MM.1S (cell line): Measurements from ENCODE around the gene BFAR.

Experiments
- DNase-seq: peaks from one replicate; pipeline ENCODE4 v3.0.0-alpha.2; 2015
- H2AFZ ChIP-seq: fragments of 300-600 bp; sonication (generic); 2 replicates; pipeline ENCODE4 v1.6.0; 2016; ENCODE audit warnings: antibody characterized with exemption, low read length
- H3F3A ChIP-seq: fragments of 300-600 bp; sonication (generic); 2 replicates; pipeline ENCODE4 v1.6.1; 2016; ENCODE audit warnings: mild to moderate bottlenecking, antibody characterized with exemption, low read length, moderate library complexity, mixed read lengths; ENCODE audit not compliant: insufficient read depth
- H3K27ac ChIP-seq: fragments of 300-600 bp; sonication (generic); 2 replicates; pipeline ENCODE4 v1.5.1; 2016; ENCODE audit warnings: mild to moderate bottlenecking, low read length
- H3K27me3 ChIP-seq: fragments of 300-600 bp; sonication (generic); replicated peaks from 2 replicates; pipeline ENCODE4 v1.6.0; 2016; ENCODE audit warnings: low read length; ENCODE audit not compliant: insufficient read depth
- H3K36me3 ChIP-seq: fragments of 300-600 bp; sonication (generic); replicated peaks from 2 replicates; pipeline ENCODE4 v1.6.1; 2016; ENCODE audit warnings: mild to moderate bottlenecking, low read length, mixed read lengths; ENCODE audit not compliant: insufficient read depth
- H3K4me1 ChIP-seq: fragments of 300-600 bp; sonication (generic); 2 replicates; pipeline ENCODE4 v1.6.1; 2016; ENCODE audit warnings: low read length, mixed read lengths
- H3K4me2 ChIP-seq: fragments of 300-600 bp; sonication (generic); 2 replicates; pipeline ENCODE4 v1.6.0; 2016; ENCODE audit warnings: low read depth, low read length
- H3K4me3 ChIP-seq: fragments of 300-600 bp; sonication (generic); 2 replicates; pipeline ENCODE4 v1.5.1; 2016; ENCODE audit warnings: low read length, mixed read lengths
- H3K79me2 ChIP-seq: fragments of 300-600 bp; sonication (generic); 2 replicates; pipeline ENCODE4 v1.6.1; 2016; ENCODE audit warnings: mixed run types, low read length, mixed read lengths
- H3K9ac ChIP-seq: fragments of 300-600 bp; sonication (generic); 2 replicates; pipeline ENCODE4 v1.6.1; 2016; ENCODE audit warnings: low read length, mixed read lengths
- H3K9me2 ChIP-seq: fragments of 300-600 bp; sonication (generic); replicated peaks from 2 replicates; pipeline ENCODE4 v1.6.1; 2016; ENCODE audit warnings: mild to moderate bottlenecking, low read length, mixed read lengths; ENCODE audit not compliant: insufficient read depth
- H3K9me3 ChIP-seq: fragments of 300-600 bp; sonication (generic); replicated peaks from 2 replicates; pipeline ENCODE4 v1.6.1; 2016; ENCODE audit warnings: mild to moderate bottlenecking, low read length, mixed read lengths; ENCODE audit not compliant: insufficient read depth
- H4K20me1 ChIP-seq: fragments of 300-600 bp; sonication (generic); 2 replicates; pipeline ENCODE4 v1.6.1; 2016; ENCODE audit warnings: mild to moderate bottlenecking, low read length, moderate library complexity, mixed read lengths; ENCODE audit not compliant: insufficient read depth
- CTCF ChIP-seq: fragments of 300-600 bp; sonication (generic); IDR thresholded peaks from 2 replicates; pipeline ENCODE4 v1.5.1; 2016; ENCODE audit warnings: antibody characterized with exemption, low read length, mixed read lengths
- EZH2 ChIP-seq: fragments of 300-600 bp; sonication (generic); optimal IDR thresholded peaks from 2 replicates; pipeline ENCODE3; 2017; ENCODE audit warnings: low read depth, mild to moderate bottlenecking, antibody characterized with exemption, low read length, mixed read lengths
- EZH2phosphoT487 ChIP-seq: fragments of 300-600 bp; sonication (generic); IDR thresholded peaks from 2 replicates; pipeline ENCODE4 v1.6.1; 2018; ENCODE audit warnings: antibody characterized with exemption, low read length

BFAR gene

GRCh38 chr16:14600164-14600563 lies 32.6 kb upstream of the BFAR start:
- Histone ChIP-seq H3K4me2 (no peak overlapping the region), H3K27me3 (no peaks in the 10 kb centered on the region), H4K20me1 (no peaks in the 10 kb centered on the region), H2AFZ (no peak overlapping the region), H3K27ac (no peak overlapping the region), H3K4me3 (no peak overlapping the region), H3K79me2 (no peaks in the 10 kb centered on the region), H3K9ac (no peak overlapping the region), H3K4me1 (no peaks in the 10 kb centered on the region), H3K9me2 (no peaks in the 10 kb centered on the region), H3K9me3 (no peaks in the 10 kb centered on the region), H3F3A (no peaks in the 10 kb centered on the region), H3K36me3 (no peaks in the 10 kb centered on the region)
- peak; percentile 27 for DNase-seq
- no peak for TF ChIP-seq EZH2
- TF ChIP-seq EZH2phosphoT487: no peak
- TF ChIP-seq CTCF: peak; percentile 47

- 0 out of 2 replicates have a peak, but pooled peaks cover 6% of the 10 kb centered on the region for H3K36me3 ChIP-seq
- no peak overlapping the region for H3K4me3 ChIP-seq
- no peak overlapping the region for H3K27ac ChIP-seq
- H3K9me3 ChIP-seq: no peaks in the 10 kb centered on the region
- no peak overlapping the region for H3K9ac ChIP-seq
- H3F3A ChIP-seq: no peaks in the 10 kb centered on the region
- no peak overlapping the region for H2AFZ ChIP-seq
- no peaks in the 10 kb centered on the region for H3K9me2 ChIP-seq
- H3K79me2 ChIP-seq: no peaks in the 10 kb centered on the region
- no peaks in the 10 kb centered on the region for H3K27me3 ChIP-seq
- H3K4me1 ChIP-seq: peaks cover 4% of the 10 kb centered on the region
- H4K20me1 ChIP-seq: no peaks in the 10 kb centered on the region
- DNase-seq: no peak
- TF ChIP-seq CTCF: no peak
- no peak for TF ChIP-seq EZH2
- TF ChIP-seq EZH2phosphoT487: no peak
- no peak overlapping the region for H3K4me2 ChIP-seq
These were observed 30.2 kb upstream of the BFAR start for GRCh38 chr16:14602443-14602963.

GRCh38 chr16:14606102-14606501 lies 26.6 kb upstream of the BFAR start:
- no peak overlapping the region for H3K4me2 ChIP-seq
- H3K27me3 ChIP-seq: no peaks in the 10 kb centered on the region
- H3K36me3 ChIP-seq: 0 out of 2 replicates have a peak, but pooled peaks cover 6% of the 10 kb centered on the region
- DNase-seq: no peak
- H3K27ac ChIP-seq: no peak overlapping the region
- no peak overlapping the region for H3K4me3 ChIP-seq
- no peaks in the 10 kb centered on the region for H3K9me3 ChIP-seq
- no peaks in the 10 kb centered on the region for H3K9me2 ChIP-seq
- H4K20me1 ChIP-seq: no peaks in the 10 kb centered on the region
- TF ChIP-seq CTCF (no peak), EZH2 (no peak), EZH2phosphoT487 (no peak)
- peaks cover 25% of the 10 kb centered on the region for H3K4me1 ChIP-seq
- no peaks in the 10 kb centered on the region for H3K79me2 ChIP-seq
- H2AFZ ChIP-seq: no peak overlapping the region
- H3K9ac ChIP-seq: no peak overlapping the region
- peaks cover 20% of the 10 kb centered on the region for H3F3A ChIP-seq
